ENCODE data around the gene KCNJ11.
A peak's percentile ranks its signal among the peaks of the same experiment; 100 is the strongest.

KCNJ11 gene

DNA sequence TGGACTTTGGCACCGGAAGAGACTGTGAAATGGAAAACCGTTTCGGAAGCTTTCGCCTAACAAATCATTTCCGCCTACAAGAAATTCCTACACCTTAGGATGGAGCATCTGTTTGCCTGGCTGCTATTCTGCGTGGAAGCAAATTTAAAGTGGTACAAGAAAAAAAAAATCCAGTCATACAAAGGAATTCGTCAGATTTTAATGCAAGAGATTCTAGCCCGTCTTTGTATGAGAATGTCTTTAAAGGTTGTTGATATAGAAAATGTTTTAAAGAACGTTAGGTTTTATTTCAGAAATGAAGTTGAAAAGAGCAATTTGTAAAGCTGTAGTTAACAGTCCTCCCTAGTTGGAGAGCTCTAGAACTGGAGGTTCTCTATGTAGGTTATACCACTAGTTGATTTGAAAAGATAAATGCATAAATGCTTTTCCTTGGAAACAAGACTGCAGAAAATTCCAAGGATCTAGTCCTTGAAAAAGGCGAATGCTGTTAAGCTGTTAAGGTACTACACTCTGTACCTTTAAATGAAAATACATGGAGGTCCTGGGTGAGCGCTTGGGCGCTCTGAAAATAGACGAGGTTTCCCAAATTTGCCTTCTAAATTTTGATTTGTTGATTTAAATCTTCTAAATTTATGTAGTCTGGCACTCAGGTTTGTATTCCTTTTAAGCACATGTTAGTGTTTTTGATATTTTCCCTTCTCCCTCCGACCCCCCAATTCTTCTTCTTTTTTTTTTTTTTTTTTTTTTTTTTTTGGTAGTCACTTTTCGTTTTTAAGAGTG is 34.4 kb downstream of the KCNJ11 start:
- no peak for DNase-seq (ENCODE audit: low read depth)

DNA sequence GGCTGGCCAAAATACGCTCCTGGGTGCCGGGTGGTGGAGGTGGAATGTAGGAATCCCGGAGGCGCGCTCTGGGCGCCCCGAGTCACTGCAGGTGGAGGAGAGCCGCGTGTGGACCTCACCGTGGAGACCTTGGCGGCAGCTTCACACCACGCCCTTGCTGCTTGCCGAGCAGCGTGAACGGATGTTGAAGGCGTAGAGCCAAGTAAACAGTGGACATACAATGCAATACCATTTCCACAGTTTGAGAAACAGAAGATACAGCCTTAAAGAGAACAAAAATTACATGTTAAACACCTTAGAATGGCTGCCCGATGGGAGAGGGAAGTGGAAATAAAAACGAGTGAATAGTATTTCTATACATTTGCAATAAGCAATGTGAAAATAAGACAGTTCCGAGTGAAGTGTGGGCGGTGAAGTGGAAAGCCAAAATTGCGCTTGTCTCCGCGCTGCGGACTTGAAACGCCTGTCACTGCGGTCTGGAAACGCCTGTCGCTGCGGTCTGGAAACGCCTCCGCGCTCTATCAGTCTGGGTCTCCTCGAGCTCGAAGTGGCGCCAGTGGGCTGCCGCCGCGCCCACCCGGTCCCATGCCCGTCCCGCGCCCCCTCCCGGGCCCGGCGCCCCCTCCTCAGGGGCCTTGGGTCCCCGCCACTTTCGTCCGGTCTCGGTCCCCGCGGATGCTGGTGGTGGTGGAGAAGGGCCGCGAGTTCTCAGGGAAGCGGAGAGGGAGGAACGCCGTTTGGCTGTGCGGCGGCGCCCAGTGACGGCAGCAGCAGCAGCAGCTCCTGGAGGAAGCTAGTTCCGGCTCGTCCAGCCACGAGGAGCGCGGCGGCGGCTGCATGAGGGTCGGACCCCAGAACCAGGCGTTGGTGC is 35.3 kb downstream of the KCNJ11 start:
- peak; percentile 25 for DNase-seq (ENCODE audit: low read depth)

DNA sequence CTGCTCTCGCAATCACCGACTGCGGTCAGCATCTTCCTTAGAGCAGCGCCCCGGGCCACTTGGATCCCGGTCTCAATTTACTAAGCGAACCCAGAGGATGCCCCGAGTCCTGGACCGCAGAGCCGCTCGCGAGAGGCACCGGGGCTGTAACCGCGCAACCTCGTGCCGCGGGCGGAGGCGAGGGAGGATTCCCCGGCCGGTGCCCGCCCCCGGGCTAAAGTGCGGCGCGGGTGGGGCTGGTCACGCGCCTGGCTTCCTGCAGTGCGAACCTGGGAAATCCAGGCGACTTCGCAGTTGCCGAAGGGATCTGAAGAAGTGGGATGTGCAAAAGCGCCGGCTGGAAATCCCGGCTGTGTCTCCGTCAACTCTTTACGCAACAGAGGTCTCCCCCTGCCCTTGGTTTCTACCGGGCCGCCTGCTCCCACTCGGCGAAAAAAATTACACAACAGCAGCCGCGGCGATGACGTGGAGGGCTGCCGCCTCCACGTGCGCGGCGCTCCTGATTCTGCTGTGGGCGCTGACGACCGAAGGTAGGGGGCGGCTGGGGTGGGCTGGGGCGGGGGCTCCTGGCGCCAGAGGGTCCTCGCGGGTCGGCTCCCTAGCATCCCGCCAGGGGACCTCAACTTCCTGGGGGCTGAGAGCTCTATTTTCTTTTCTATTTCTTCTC is 36.8 kb downstream of the KCNJ11 start, which contains the start of gene NCR3LG1:
TSS of gene NCR3LG1 (plus strand) at position 291 of the 667 bp plus-strand sequence. CDS start at position 461, 170 bp downstream.
- DNase-seq (ENCODE audit: low read depth) = peak; percentile 24

DNA sequence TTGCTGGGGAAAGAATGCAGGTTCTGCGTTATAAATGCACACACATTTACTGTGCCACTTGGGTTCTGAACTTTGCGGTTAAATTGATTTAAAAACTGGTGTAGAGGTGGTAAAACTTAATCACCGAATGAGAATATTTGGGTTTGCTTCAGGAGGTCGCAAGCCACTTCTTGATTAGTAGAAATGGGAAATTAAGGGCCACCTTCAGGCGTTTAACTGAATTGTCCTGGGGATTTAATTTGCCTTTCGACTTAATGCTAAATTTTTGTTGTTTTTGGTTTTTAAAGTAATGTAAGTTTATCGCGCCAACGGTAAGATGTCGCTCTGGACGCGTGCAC is 37.3 kb downstream of the KCNJ11 start:
- no peak for DNase-seq (ENCODE audit: low read depth)

DNA sequence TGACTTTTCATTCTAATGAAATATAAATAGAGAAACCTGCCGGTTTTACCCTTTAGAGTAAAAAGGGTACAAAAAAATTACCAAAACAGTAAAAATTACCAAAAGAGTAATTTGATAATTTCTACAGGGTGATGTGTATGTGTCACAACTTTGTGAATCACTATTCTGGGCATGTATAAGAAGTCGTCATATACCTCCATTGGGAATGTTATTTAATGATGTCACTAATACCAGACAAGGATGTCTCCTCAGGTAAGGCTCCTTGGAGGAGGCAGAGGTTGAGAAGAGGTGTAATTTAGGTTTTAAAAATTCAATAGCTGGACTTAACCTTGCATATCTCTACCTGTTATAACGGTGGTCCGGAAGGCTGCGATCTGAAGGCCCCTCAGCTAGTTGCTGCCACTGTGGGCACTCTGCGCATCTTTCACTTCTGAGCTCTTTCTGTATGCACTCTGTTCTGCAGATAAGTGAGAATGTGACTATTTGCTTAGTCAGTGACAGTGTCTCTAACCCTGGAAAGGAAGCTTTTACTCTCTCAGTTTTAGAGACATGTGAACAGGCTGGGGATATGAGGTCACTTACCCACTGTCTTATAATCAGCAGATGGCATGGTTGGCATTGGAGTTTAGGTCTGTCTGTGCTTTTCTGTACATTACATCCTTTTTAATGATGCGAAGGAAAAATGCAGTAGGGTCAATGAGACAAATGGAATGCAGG is 37.8 kb downstream of the KCNJ11 start:
- DNase-seq (ENCODE audit: low read depth) = no peak

DNA sequence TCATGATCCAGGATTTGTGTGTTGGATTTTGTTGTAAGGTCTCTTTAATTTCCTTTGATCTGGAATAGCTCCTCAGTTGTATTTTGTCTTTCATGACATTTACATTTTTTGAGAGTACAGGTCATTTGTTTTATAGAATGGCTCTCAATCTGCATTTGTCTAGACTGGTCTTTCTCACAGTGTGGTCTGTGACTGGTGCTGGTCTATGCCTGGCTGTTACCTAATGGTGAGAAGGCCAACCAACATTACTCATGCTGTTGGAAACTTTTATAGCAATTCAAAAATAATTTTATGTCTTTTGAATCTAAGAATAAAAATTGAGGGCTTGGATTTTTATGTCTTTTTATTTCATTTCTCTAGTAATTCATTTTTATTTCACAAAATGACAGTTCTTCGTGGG is 40.8 kb downstream of the KCNJ11 start:
- DNase-seq (ENCODE audit: low read depth) = no peak

DNA sequence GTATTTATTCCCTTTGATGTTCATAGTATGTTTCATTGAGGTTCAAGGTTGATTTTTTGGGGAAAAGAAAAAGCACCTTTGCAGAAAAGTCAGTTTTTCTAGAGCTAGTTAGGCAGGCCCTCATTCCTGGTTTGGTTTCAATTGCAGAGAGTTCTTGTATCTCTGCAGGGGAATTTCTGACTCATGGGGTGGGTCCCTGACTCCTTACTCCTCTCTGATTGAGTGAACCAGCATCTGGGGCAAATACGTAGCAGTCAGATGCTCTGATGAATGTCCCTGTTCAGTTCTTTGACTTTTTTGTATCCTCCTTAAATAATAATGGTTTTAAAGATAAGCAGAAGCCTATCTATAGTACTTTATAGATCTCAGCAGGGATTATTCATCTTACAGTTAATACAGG is 44.6 kb downstream of the KCNJ11 start:
- DNase-seq (ENCODE audit: low read depth) = no peak

DNA sequence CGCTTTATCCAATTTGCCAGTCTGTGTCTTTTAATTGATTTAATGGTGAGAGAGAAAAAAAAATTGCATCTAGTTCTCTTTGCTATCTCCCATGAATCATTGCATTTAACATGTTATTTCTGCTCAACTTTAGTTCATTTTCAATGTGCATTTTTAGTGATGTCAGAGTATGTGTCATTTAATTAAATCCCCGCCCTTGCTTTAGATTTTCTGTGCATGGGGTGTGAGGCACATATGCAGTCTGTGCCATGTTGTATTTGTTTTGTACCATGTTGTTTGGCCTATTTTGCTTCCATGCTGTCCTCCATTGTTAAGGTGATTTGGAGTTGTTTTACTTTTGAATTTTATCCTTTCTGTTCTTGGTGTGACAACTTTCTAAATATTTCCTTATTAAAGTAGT is 45.2 kb downstream of the KCNJ11 start:
- DNase-seq (ENCODE audit: low read depth) = no peak
